PC-3 (cell line): ENCODE measurements around the gene DTD1. TPM values are rescaled to one million over a fixed set of nuclear protein-coding genes. Genes with fewer than 3 reads are reported as not detected.
A peak's percentile ranks its signal among the peaks of the same experiment; 100 is the strongest.

ENCODE experiments used
- ATAC-seq: fragments of 200-7000 bp; cut with Tn5 transposase; 2 replicates; pipeline ENCODE4 v1.9.1; 2020; ENCODE audit warnings: mild to moderate bottlenecking, moderate library complexity
- BruUV-seq: library from RNA; stranded (reverse); fragments of 400-500 nt; replicated peaks from 2 replicates; lab custom pipeline; 2021; lab: Mats Ljungman, UMichigan
- CTCF ChIA-PET: fragments of 300-600 bp; sonication (Branson Sonifier 250); formaldehyde crosslinking; loops from one replicate; lab custom pipeline; 2022; ENCODE audit warnings: antibody characterized with exemption; lab: Charles Lee
- POLR2A ChIA-PET: fragments of 300-600 bp; sonication (Branson Sonifier 250); formaldehyde crosslinking; loops from one replicate; lab custom pipeline; 2022; ENCODE audit warnings: antibody characterized with exemption; ENCODE audit not compliant: unreplicated experiment; lab: Charles Lee
- DNase-seq: peaks from one replicate; pipeline ENCODE4 v3.0.0-alpha.2; 2015
- H2AFZ ChIP-seq: fragments of 300-600 bp; sonication (generic); 2 replicates; pipeline ENCODE4 v1.6.0; 2016; ENCODE audit warnings: antibody characterized with exemption, low read length
- H3F3A ChIP-seq: fragments of 300-600 bp; sonication (generic); one replicate; pipeline ENCODE4 v1.6.0; 2017; ENCODE audit warnings: antibody characterized with exemption, low read length, control low read depth, mild to moderate bottlenecking; ENCODE audit not compliant: unreplicated experiment
- H3K27ac ChIP-seq: fragments of 300-600 bp; sonication (generic); 2 replicates; pipeline ENCODE4 v1.5.1; 2016; ENCODE audit warnings: mild to moderate bottlenecking, low read length
- H3K27me3 ChIP-seq: fragments of 300-600 bp; sonication (generic); 2 replicates; pipeline ENCODE4 v1.6.1; 2016; ENCODE audit warnings: low read length, mixed read lengths
- H3K36me3 ChIP-seq: fragments of 300-600 bp; sonication (generic); 2 replicates; pipeline ENCODE4 v1.6.1; 2016; ENCODE audit warnings: low read depth, mixed run types, low read length, mixed read lengths
- H3K4me1 ChIP-seq: fragments of 300-600 bp; sonication (generic); 2 replicates; pipeline ENCODE4 v1.5.1; 2016; ENCODE audit warnings: low read length; ENCODE audit not compliant: insufficient read depth
- H3K4me2 ChIP-seq: fragments of 300-600 bp; sonication (generic); 2 replicates; pipeline ENCODE4 v1.6.0; 2016; ENCODE audit warnings: low read length
- H3K4me3 ChIP-seq: fragments of 300-600 bp; sonication (generic); 2 replicates; pipeline ENCODE4 v1.5.1; 2016; ENCODE audit warnings: mild to moderate bottlenecking, low read length, mixed read lengths
- H3K79me2 ChIP-seq: fragments of 300-600 bp; sonication (generic); 2 replicates; pipeline ENCODE4 v1.6.1; 2017; ENCODE audit warnings: low read length, mixed read lengths
- H3K9ac ChIP-seq: fragments of 300-600 bp; sonication (generic); 2 replicates; pipeline ENCODE4 v1.6.0; 2016; ENCODE audit warnings: mild to moderate bottlenecking, low read length
- H3K9me2 ChIP-seq: fragments of 300-600 bp; sonication (generic); replicated peaks from 2 replicates; pipeline ENCODE4 v1.6.1; 2016; ENCODE audit warnings: mixed run types, low read length, mixed read lengths
- H3K9me3 ChIP-seq: fragments of 300-600 bp; sonication (generic); 2 replicates; pipeline ENCODE4 v1.6.1; 2016; ENCODE audit warnings: low read length, mixed read lengths
- H4K20me1 ChIP-seq: fragments of 300-600 bp; sonication (generic); 2 replicates; pipeline ENCODE4 v1.6.1; 2016; ENCODE audit warnings: low read length, mixed read lengths
- EZH2 ChIP-seq: fragments of 300-600 bp; sonication (generic); IDR thresholded peaks from one replicate; pipeline ENCODE4 v1.6.1; 2017; ENCODE audit warnings: antibody characterized with exemption, mild to moderate bottlenecking, low read length; ENCODE audit not compliant: unreplicated experiment
- EZH2phosphoT487 ChIP-seq: fragments of 300-600 bp; sonication (generic); IDR thresholded peaks from 2 replicates; pipeline ENCODE4 v1.6.1; 2018; ENCODE audit warnings: mild to moderate bottlenecking, antibody characterized with exemption, low read length, borderline replicate concordance
- intact Hi-C: fragments of 100-400 bp; cut with micrococcal nuclease; formaldehyde crosslinking; loops from 2 replicates; pipeline ENCODE4 v1.9.0; 2023
- total RNA-seq: library from RNA; depleted of rRNA; stranded (reverse); fragments of >200 nt; gene quantifications from 2 replicates; pipeline ENCODE4 v1.2.3, GENCODE V29; 2014
- TF ChIP-seq, protein P1 (sequence below): fragments of 300-600 bp; sonication (generic); conservative IDR thresholded peaks from 2 replicates; pipeline ENCODE4 v1.5.1; 2017; ENCODE audit warnings: antibody characterized with exemption, low read depth, mild to moderate bottlenecking, low read length

The DTD1 gene
- total RNA-seq, 1 experiment from 2014 or later = 124 TPM

- peak; percentile 28 for ATAC-seq
- H3F3A ChIP-seq = peaks cover 12% of the 10 kb centered on the region
- H4K20me1 ChIP-seq = no peaks in the 10 kb centered on the region
- no TSS peak for BruUV-seq
- no peak overlapping the region for H3K4me3 ChIP-seq
- intact Hi-C loops = loop anchor here (5.0 kb wide), 1 partner anchor 76 kb away; the partner anchor contains the start of genes DZANK1 and POLR3F
- no peaks in the 10 kb centered on the region for H3K27me3 ChIP-seq
- TF ChIP-seq EZH2phosphoT487 (no peak), EZH2 (no peak)
- TF ChIP-seq, protein P1, sequence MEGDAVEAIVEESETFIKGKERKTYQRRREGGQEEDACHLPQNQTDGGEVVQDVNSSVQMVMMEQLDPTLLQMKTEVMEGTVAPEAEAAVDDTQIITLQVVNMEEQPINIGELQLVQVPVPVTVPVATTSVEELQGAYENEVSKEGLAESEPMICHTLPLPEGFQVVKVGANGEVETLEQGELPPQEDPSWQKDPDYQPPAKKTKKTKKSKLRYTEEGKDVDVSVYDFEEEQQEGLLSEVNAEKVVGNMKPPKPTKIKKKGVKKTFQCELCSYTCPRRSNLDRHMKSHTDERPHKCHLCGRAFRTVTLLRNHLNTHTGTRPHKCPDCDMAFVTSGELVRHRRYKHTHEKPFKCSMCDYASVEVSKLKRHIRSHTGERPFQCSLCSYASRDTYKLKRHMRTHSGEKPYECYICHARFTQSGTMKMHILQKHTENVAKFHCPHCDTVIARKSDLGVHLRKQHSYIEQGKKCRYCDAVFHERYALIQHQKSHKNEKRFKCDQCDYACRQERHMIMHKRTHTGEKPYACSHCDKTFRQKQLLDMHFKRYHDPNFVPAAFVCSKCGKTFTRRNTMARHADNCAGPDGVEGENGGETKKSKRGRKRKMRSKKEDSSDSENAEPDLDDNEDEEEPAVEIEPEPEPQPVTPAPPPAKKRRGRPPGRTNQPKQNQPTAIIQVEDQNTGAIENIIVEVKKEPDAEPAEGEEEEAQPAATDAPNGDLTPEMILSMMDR = no peak
- H3K9me2 ChIP-seq = no peaks in the 10 kb centered on the region
- peak; percentile 61 for DNase-seq
- H3K36me3 ChIP-seq = peaks cover 47% of the 10 kb centered on the region
- H3K4me2 ChIP-seq = peak overlapping the region; percentile 44
- peaks cover 46% of the 10 kb centered on the region for H3K4me1 ChIP-seq
- H2AFZ ChIP-seq = no peak overlapping the region
- no peaks in the 10 kb centered on the region for H3K79me2 ChIP-seq
- CTCF ChIA-PET = no interaction called here
- POLR2A ChIA-PET = no interaction called here
- H3K9ac ChIP-seq = peak overlapping the region; percentile 23; the same call in 1 of the 2 replicates
- no peaks in the 10 kb centered on the region for H3K9me3 ChIP-seq
- peak overlapping the region; percentile 82 for H3K27ac ChIP-seq
These were observed 44.6 kb upstream of the DTD1 start for GRCh38 chr20:18543216-18543615.

DNA sequence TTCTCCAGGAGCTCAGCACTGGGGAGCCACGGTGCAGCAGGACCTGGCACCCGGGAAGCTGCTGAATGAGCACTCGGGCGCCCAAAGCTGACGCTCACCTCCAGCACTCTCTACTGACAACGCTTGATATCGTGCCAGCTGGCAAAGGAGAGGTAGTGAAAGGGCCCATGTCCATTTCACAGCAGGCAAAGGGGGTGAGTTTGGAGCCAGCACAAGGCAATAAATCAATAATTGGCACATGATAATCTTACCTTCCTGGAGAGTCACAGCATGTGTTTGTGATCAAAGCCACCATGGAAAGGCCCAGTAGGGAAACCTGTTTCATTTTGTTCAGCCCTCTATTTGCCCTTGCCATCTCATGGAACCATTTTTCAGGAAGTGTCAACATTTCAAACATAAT is 43.9 kb upstream of the DTD1 start:
- no TSS peak for BruUV-seq
- Histone ChIP-seq H3K36me3 (peaks cover 48% of the 10 kb centered on the region), H3K27ac (peak overlapping the region; percentile 82), H3K4me3 (no peak overlapping the region), H3K79me2 (no peaks in the 10 kb centered on the region), H3K27me3 (no peaks in the 10 kb centered on the region), H3K9me3 (no peaks in the 10 kb centered on the region), H3K9ac (peak overlapping the region; percentile 23; the same call in 1 of the 2 replicates), H3F3A (peaks cover 12% of the 10 kb centered on the region), H3K4me1 (peaks cover 46% of the 10 kb centered on the region), H3K9me2 (no peaks in the 10 kb centered on the region), H4K20me1 (no peaks in the 10 kb centered on the region), H2AFZ (no peak overlapping the region), H3K4me2 (peak overlapping the region; percentile 44)
- ChIA-PET POLR2A (no interaction called here), CTCF (no interaction called here)
- TF ChIP-seq, protein P1 = no peak
- TF ChIP-seq EZH2 = no peak
- TF ChIP-seq EZH2phosphoT487 = no peak
- DNase-seq (peak; percentile 53), ATAC-seq (no peak; the same call in 1 of the 2 replicates)
- intact Hi-C loops = loop anchor here (5.0 kb wide), 1 partner anchor 77 kb away; the partner anchor contains the start of genes DZANK1 and POLR3F

DNA sequence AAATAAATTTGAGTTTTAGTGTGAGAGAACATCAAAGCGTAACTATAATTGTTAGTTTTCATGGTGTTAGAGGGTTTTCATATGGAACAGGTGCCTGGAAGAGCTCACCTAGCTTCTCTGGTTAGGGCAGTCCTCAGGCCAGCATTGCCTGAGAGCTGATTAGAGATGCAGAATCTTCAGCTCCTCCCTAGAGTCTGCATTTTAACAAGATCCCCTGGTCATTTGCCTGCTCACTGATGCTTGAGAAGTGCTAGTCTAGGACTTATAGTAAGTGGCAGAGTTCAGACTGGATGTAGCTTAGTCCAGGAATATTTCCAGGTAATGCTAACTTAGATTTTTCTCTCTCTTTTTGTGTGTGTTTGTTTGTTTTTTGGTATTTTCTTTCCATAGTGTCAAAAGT is 42.3 kb upstream of the DTD1 start:
- ChIA-PET POLR2A (interaction anchor here (0.7 kb wide), 1 partner anchor 38 kb away, joined by 6 read pairs; the partner anchor contains the start of gene SEC23B), CTCF (no interaction called here)
- intact Hi-C loops = no loop called here
- no peak for DNase-seq
- TF ChIP-seq, protein P1 = no peak
- no peak for TF ChIP-seq EZH2phosphoT487
- TF ChIP-seq EZH2 = no peak
- Histone ChIP-seq H3K9me3 (no peaks in the 10 kb centered on the region), H3K27ac (no peak overlapping the region), H3K9me2 (no peaks in the 10 kb centered on the region), H3K4me1 (peaks cover 40% of the 10 kb centered on the region), H3K36me3 (peaks cover 55% of the 10 kb centered on the region), H3K27me3 (no peaks in the 10 kb centered on the region), H2AFZ (no peak overlapping the region), H3F3A (peaks cover 12% of the 10 kb centered on the region), H3K4me3 (no peak overlapping the region), H4K20me1 (no peaks in the 10 kb centered on the region), H3K4me2 (no peak overlapping the region), H3K79me2 (no peaks in the 10 kb centered on the region), H3K9ac (no peak overlapping the region)
- BruUV-seq = no TSS peak
- no peak for ATAC-seq
